Measurements from ENCODE around the gene GHITM.
A peak's percentile ranks its signal among the peaks of the same experiment; 100 is the strongest.
"Not testable (repeated sequence)": the region's sequence is repeated elsewhere in the genome, so short reads cannot be mapped to it uniquely, and the experiment has no call there.

Gene GHITM, protein sequence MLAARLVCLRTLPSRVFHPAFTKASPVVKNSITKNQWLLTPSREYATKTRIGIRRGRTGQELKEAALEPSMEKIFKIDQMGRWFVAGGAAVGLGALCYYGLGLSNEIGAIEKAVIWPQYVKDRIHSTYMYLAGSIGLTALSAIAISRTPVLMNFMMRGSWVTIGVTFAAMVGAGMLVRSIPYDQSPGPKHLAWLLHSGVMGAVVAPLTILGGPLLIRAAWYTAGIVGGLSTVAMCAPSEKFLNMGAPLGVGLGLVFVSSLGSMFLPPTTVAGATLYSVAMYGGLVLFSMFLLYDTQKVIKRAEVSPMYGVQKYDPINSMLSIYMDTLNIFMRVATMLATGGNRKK

DNA sequence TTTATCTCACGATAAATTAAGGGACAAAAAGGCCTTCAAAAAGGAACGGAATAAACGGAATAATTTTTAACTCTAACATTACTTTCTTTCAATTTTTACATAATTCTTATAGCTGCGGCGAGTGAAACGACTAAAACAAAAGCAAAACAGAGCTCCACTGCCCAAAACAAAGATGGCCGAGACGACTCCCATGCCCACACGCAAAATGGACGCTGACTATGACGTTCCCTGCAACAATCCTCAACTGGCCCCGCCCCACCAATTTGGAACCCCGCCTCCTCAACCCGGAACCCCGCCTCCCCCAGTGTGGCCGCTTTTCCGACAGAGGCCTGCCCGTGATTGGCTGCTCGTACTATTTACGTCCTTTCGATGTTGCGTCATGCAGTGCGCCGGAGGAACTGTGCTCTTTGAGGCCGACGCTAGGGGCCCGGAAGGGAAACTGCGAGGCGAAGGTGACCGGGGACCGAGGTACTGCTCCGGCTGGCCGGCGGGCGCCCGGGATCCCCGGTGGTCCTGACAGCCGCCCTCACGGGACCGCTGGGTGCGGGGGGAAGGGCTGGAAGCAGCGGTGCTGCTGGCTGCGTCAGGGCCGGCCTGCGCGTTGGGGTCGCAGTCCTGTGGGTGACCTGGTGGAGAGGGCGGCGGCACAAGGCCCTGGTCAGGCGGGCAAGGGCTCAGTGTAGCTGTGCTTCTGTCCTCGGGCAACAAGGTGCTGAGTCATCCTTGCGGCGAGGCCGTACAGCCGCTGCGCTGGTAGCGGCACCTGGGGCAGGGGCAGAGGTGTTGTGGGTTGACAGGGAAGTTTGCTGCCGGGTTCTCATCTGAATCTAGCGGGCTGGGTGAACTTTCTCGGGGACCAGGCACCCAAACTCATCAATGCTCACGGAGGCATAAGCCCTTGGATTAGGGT lies at the start of gene GHITM:
Gene GHITM, plus strand, starts transcription at position 384 of the 910 bp plus-strand sequence. CDS start 1,992 bp downstream, outside the sequence.
- DNase-seq, result peak; percentile 92

DNA sequence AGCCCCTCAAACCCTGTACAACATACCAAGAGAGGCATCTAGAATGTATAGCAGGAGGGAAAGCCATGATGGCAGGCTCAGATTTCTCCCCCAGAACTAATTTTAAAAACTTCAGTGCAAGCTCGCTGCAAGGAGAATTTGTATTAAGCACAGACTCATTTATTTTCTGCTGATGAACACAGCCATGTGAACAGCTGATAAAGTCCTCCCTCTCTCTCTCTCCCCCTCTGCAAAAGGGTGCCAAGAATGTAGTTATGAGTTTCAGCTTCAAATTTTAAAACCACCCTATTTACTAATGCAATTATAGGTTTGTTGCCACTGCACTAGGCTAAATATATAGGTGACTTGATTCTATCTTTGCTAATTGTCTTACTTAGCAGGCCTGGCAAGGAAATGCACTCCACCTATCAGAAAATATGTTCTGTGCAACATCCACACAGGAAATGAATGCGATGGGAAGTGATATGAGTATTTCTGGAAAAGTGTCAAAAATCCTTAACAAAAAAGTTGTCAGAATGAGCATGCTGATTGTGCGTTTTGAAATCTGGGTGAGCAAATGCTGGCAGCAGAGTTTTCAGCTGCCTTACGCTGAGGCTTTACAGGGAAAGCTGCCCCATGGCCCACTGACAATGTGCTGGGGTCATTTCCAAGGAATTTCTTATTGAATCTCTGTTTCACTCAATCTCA lies 43.4 kb upstream of the GHITM start:
- DNase-seq, result no peak

DNA sequence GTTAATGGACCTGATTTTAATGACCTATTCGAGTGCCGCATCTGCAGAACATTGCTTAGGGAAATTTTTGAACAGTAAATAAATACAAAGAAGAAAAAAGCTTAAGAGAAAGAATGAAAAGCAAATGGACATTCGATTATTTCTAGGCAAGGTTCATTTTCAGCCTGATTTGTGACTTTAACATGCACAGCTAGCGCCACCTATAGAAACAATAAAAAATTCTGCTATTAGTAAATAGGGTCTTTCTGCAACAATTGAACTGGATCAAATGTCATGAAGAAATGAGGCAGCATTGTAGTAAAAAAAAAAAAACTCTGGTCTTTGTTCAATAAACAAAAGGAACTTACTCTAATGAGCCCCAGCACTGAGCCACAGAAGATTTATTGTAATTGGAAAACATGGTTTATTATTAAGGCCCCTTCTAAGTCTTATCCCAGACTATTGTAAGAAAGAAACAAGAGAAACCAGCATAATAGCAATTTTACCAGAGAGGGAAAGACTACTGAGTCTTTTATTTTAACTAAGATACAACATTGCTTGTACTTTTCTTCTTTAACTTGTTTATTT lies 41.4 kb upstream of the GHITM start:
- DNase-seq, result peak; percentile 38

DNA sequence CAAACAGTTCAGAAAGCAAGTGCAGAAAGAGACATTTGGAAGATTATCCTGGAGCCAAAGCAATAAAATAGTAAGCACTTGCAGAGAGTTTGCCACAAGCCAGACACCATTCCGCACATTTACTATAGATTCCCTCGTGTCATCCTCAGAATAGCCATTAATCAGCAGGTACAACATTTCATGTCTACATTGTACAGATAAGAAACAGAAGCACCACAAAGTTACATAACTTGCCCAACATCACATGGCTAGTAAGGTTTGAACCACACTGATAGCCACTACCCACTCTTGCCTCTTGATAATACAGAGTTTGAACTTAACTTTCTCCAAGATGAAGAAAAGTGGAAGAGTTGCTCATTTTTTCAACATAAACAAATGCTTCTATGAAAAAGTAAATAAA lies 40.6 kb upstream of the GHITM start:
- DNase-seq, result no peak

DNA sequence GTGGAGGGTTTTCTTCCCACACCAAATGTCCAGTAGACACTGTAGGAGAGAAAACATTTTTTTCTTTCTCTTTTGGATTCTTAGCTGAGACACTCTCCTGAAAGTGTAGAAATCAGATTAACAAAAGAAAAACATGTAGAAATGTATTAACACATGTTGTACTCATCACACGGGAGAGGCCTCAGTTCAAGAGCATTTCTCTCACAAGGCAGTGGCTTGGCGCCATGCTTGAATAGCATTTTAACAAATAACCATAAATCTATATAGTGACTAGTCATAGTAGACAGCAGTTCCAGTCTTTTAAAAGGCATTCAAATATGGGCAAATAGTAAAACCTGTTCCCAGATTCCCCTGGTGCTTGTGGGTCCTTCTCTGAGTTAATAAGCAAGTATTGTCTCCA lies 38.3 kb upstream of the GHITM start:
- DNase-seq, result no peak

DNA sequence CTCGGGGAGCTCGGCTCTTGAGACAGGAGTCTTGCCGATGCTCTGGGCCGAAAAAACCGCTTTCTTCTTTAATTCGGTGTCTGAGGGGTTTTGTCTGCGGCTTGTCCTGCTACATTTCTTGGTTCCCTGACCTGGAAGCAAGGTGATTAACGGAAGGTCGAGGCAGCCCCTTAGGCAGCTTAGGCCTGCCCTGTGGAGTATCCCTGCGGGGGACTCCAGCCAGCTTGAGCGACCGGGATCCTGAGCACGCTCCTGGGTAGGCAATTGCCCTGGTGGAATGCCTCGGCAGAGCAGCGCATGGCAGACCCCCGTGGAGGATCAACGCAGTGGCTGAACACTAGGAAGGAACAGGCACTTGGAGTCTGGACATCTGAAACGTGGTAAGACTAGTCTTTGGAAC lies 30.5 kb upstream of the GHITM start:
- no peak for DNase-seq

DNA sequence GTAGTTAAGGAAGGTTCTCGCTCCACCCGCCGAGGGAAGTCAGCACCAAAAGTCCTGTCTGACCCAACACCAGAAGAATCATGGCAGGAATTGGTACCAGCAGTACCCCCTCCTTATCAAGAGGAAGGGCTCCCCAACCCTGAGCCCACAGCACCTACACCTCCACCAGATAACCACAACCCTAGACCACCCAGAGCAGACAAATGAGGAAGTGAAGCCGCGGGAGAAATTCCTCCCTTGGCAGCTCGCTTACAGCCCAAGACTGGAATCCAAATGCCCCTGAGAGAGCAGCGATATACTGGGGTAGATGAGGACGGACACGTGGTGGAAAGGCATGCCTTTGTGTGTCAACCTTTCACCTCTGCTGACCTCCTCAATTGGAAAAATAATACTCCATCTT lies 29.5 kb upstream of the GHITM start:
- DNase-seq, result not testable (repeated sequence)

DNA sequence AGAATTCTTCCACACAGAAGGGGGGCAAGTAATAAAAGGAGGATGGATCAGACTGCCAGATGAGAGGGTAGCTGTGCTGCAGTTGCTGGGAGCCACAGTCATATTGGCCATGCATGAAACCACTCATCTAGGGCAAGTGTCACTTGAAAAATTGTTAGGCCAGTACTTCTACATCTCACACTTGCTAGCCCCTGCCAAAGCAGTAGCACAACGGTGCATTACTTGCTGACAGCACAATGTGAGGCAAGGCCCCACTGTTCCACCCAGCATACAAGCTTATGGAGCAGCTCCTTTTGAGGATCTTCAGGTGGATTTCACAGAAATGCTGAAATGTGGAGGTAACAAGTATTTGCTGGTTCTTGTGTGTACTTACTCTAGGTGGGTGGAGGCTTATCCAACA lies 25.8 kb upstream of the GHITM start:
- DNase-seq, result not testable (repeated sequence)

DNA sequence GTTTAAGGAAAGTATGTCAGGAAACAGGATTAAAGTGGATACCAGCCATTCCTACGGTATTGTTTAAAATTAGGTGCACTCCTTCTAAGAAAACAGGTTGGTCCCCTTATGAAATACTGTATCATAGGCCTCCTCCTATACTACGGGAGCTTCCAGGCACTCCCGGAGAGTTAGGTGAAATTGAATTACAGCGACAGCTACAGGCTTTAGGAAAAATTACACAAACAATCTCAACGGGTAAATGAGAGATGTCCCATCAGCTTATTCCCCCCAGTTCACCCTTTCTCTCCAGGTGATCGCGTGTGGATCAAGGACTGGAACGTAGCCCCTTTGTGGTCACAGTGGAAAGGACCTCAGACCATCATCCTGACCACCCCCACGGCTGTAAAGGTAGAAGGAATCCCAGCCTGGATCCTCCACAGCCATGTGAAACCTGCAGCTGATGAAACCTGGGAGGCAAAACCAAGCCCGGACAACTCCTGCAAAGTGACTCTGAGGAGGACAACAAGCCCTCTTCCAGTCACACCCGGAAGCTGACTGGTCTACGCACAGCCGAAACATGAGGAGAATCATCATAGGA lies 25.1 kb upstream of the GHITM start:
- DNase-seq, result no peak

DNA sequence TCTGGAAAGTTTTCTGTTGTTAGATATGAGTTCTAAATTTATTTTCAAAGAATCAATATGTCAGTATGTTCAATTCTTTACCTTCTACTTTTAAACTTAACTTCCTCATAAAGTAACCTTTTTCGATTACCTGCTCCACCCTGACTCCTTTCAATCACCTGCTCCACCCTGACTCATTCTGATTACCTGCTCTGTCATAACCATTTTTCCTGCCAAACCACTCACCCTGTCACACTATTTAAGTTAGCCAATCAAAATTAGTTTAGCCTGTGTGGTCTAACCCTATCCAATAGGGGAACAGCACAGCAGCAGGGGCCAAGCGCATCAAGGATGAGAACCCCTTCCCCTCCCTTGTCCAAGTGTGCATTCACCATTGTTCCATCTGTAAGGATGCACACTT lies 22.1 kb upstream of the GHITM start:
- not testable (repeated sequence) for DNase-seq

DNA sequence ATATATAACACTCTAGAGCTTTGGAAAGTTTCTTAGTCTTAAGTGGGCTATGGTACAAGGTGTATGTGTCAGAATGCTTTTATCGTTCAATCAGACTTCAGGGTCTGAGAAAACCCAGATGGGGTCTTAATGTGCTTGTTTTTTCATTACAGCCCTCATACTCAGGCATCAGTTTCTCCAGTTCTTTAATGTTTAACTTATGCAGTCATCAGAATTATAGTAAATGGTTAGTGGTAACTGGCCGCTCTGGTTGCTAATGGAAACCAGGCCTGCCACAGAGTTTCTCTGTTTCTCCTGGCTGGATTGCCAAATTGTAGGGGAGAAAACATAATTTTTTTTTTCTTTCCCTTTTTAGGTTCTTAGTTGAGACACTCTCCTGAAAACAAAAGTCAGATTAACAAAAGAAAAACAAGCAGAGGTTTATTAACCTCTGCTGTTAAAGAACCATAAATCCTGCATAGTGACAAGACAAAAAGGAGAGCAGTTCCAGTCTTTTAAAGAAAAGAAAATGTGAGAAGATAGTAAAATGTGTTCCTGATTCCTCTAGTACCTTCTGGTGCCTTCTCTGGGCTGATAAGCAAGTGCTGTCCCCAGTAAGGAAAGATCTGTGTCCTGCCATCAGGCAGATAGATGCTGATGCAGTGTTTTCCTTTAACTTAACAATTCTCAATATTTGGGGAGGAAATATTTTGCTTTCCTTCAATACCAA lies 21.5 kb upstream of the GHITM start:
- DNase-seq, result no peak

DNA sequence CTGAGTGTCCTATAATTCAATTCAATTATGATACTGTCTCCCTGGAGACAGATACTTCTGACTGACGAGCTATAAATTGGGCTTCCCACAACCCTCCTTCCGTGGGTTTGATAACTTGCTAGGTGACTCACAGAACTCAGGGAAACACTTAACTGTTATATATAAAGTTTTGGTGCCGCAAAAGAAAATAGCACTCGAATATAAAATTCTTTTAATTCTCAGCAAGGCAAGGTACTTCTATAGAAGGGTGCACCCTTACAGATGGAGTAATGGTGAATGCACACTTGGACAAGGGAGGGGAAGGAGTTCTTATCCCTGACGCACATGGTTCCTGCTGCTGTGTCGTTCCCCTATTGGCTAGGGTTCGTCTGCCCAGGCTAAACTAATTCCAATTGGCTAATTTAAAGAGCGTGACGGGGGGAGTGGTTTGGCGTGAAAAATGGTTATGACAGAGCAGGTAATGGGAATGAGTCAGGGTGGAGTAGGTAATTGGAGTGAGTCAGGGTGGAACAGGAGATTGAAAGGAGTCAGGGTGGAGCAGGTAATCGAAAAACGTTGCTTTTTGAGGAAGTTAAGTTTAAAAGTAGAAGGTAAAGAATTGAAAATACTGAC lies 20.8 kb upstream of the GHITM start:
- no peak for DNase-seq

DNA sequence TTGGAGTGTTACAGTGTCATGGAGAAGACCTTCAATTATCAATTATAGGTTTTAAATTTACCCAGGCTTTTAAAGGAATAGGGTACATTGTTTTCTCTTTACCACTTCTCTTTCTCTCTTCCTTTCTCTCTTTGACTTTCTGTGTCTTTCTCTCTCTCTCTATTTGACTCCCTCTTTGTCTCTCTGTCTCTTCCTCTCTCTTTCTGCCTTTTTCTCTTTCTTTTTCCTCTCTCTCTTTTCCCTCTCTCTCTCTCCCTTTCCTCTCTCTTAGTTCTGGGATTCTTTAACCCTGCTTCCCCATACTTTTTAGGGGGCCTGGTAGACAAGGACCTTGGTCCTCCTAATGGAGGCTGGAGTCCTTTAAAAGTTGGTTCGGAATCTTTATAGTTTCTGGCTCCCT lies 15.9 kb upstream of the GHITM start:
- no peak for DNase-seq

DNA sequence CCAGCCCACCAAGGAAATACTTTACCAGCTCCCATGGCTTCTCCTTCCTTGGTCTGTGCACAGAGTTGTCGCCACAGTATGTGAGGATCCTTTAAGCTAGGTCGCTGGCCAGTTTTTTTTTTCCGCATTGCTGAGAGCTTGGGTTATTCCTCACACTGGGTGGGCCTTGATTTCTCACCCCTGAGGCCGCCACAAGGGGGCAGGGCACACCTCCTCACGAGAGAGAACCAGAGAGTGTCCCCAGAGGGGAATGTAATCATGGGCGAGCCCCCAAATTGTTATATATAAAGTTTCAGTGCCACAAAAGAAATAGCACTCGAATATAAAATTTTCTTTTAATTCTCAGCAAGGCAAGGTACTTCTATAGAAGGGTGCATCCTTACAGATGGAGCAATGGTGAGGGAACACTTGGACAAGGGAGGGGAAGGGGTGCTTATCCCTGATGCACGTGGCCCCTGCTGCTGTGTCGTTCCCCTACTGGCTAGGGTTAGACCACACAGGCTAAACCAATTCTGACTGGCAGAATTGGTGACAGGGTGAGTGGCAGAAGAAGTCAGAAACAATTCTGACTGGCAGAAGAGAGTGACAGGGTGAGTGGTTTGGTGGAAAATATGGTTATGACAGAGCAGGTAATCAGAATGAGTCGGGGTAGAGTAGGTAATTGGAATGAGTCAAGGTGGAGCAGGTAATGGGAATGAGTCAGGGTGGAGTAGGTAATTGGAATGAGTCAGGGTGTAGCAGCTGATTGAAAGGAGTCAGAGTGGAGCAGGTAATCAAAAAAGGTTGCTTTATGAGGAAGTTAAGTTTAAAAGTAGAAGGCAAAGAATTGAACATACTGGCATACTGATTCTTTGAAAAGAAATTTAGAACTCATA lies 13.2 kb upstream of the GHITM start:
- not testable (repeated sequence) for DNase-seq

DNA sequence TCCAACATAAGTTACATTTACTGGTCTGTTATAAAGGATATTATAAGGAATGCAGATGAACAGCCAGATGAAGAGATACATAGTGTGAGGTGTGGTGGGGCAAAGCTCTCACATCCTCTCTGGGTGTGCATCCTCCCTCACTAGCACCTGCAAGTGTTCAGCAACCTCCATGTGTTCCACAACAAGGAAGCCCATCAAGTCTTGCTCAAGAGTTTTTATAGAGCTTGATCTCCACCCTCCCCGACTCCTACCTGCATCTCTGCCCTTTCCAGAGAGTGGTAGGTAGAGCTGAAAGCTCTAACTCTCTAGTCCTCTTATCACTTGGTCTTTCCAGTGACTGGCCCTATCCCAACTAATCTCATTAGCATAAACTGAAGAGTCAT lies 12.5 kb upstream of the GHITM start:
- DNase-seq, result no peak

DNA sequence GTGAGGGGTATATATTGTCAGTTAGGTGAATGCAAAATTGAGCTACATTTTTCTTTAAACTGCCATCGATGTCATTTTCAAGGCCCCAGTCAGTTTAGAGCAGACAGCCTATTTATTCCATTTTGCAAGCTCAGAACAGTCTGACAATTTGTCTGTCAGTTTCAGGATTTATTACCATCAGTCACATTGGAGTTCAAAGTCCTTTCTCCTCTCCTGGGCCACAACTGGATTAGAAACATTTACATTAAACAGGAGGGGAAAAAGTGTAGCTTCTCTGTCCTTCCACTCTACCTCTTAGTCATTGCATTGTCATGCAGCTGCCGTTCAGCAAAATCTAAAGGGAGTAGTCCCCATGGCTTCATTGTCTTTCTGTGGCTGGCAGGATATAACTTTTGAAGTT lies 3.5 kb upstream of the GHITM start:
- DNase-seq, result no peak

DNA sequence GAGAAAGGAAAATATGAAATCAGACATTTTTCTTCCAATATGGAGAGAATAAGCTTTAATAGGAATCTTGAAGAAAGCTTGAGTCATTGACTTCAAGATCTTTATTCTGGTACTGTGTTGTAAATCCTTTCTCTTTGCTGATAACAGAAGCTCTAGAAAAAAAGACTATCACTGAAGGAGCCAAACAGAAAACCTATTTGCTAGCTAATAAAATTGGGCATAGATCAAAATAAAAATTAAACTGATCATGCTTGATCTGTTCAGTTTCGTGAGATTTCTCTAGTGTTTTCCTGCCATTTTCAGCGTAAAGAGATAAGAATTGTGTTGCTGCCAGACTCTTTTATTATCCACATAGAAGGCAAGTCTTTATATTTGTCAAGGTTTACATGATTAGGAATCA lies 1.5 kb upstream of the GHITM start:
- no peak for DNase-seq

DNA sequence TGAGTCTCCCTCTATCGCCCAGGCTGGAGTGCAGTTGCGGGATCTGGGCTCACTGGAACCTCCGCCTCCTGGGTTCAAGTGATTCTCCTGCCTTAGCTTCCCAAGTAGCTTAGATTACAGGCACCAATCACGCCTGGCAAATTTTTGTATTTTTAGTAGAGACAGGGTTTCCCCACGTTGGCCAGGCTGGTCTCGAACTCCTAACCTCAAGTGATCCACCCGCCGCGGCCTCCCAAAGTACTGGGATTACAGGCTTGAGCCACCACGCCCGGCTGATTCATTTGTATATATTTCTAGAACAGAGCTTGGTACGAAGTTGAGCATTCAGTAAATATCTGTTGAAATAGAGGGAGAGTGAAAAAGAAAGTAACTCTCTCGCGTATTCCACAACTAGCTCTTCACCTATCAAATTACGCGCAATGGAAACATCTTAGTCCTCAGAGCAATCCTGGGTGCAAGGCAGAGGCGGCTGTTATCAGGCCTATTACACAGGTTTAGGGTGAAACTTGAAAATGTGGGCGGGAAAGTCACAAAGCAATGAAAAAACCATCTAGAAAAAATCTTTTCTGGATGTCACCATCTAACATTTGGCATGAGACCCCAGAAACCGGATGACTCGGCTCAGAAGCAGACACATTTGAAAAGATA lies 707 bp upstream of the GHITM start:
- DNase-seq, result no peak

DNA sequence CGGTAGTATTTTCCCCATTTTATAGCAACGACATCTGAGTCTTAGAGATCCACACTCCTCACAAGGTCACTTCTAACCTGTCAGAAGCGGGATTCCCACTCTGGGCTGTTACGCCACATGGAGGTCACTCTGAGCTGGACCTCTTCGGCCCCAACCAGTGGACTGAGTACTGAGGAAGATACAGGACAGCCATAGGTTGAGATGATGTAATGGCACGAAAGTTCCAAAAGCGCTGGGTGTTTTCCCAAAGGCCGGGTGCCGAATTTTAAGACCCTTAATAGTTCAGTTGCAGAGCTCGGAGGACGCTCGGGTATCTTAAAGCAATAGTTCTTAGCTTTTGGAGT lies 699 bp downstream of the GHITM start:
- no peak for DNase-seq

DNA sequence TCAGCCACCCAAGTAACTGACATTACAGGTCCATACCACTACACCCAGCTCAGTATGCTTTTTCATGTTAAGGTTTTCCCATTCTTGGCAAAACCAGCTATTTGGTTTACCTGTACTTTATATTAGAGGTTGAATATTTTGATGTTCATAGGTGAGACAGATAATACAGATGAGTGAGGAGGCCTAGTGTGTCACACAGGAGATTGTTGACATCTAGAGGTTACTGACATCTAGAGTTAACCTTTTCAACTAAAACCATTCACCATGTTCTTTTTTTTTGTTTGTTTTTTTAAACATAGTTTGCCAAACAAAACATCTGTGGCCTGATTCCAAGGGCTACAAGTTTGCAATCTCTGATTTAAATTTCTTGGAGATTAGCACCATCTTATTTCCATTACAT lies 8.0 kb downstream of the GHITM start:
- DNase-seq, result no peak
